Thyroid gland (tissue), 4 donors: ENCODE measurements around the gene RIMBP2. TPM values are rescaled to one million over a fixed set of nuclear protein-coding genes. Genes with fewer than 3 reads are reported as not detected.

Experiments
- DNase-seq, 2 donors: peaks; one replicate each; pipeline ENCODE4 v3.0.0-alpha.2; 2019
- H3K27ac ChIP-seq, 3 donors: fragments of 200-600 bp; sonication (generic); 1 replicate in 2 of 3; 2 replicates in 1 of 3; pipeline ENCODE4 v1.5.1; 2016 to 2019; ENCODE audit warnings: mild to moderate bottlenecking in 1 of 3, moderate library complexity in 1 of 3
- H3K27me3 ChIP-seq: fragments of 200-600 bp; sonication (generic); one replicate; pipeline ENCODE4 v1.5.1; 2019
- H3K36me3 ChIP-seq, 2 donors: fragments of 200-600 bp; sonication (generic); one replicate each; pipeline ENCODE4 v1.5.1; 2016 to 2019
- H3K4me1 ChIP-seq, 2 donors: fragments of 200-600 bp; sonication (generic); one replicate each; pipeline ENCODE4 v1.5.1; 2017 to 2019
- H3K4me3 ChIP-seq, 3 donors: fragments of 200-600 bp; sonication (generic); replicated peaks in 1 of 3; 1 replicate in 2 of 3; 2 replicates in 1 of 3; pipeline ENCODE4 v1.5.1; 2016; ENCODE audit warnings: mild to moderate bottlenecking in 1 of 3
- H3K9me3 ChIP-seq: fragments of 200-600 bp; sonication (generic); one replicate; pipeline ENCODE4 v1.5.1; 2017
- POLR2A ChIP-seq, 2 donors: fragments of 450-650 bp; IDR thresholded peaks; one replicate each; pipeline ENCODE4 v1.6.1; 2017; ENCODE audit warnings: antibody characterized with exemption in 2 of 2, mild to moderate bottlenecking in 2 of 2, moderate library complexity in 1 of 2
- WGBS, 2 donors: methylation state at CpG; one replicate each; pipeline ENCODE4 v1.1.5; 2017; 5-methylcytosine and 5-hydroxymethylcytosine counted together
- intact Hi-C: fragments of 100-400 bp; cut with DNase I; formaldehyde crosslinking; loops from one replicate; pipeline ENCODE4 v1.15.1; 2023
- total RNA-seq, 4 donors: library from RNA; depleted of rRNA; stranded (reverse); fragments of >200 nt; gene quantifications; one replicate each; pipeline ENCODE4 v1.2.3, GENCODE V29; 2016
- TF ChIP-seq, protein P1 (sequence below), 6 experiments: fragments of 200-600 bp in 3 of 6; fragments of 450-650 bp in 3 of 6; sonication (generic) in 3 of 6; IDR thresholded peaks; one replicate each; pipeline ENCODE4 v1.5.1; 2016 to 2019; ENCODE audit warnings: antibody characterized with exemption in 6 of 6, mild to moderate bottlenecking in 2 of 6, inconsistent platforms in 1 of 6, moderate library complexity in 1 of 6

Gene RIMBP2
- total RNA-seq, 4 donors from 2014 or later, result 0.11 to 2.2 (median 0.63) TPM

- Histone ChIP-seq H3K27me3 (no peaks in the 10 kb centered on the region), H3K36me3 (no peaks in the 10 kb centered on the region), H3K4me1 (no peaks in the 10 kb centered on the region), H3K4me3 (no peak overlapping the region), H3K27ac (no peak overlapping the region), H3K9me3 (no peaks in the 10 kb centered on the region)
- DNase-seq, result no peak
- intact Hi-C loops, result no loop called here
- 94 to 97% methylated on average over 9 to 12 of the region's 47 CpGs for WGBS, 2 donors
- TF ChIP-seq, protein P1, sequence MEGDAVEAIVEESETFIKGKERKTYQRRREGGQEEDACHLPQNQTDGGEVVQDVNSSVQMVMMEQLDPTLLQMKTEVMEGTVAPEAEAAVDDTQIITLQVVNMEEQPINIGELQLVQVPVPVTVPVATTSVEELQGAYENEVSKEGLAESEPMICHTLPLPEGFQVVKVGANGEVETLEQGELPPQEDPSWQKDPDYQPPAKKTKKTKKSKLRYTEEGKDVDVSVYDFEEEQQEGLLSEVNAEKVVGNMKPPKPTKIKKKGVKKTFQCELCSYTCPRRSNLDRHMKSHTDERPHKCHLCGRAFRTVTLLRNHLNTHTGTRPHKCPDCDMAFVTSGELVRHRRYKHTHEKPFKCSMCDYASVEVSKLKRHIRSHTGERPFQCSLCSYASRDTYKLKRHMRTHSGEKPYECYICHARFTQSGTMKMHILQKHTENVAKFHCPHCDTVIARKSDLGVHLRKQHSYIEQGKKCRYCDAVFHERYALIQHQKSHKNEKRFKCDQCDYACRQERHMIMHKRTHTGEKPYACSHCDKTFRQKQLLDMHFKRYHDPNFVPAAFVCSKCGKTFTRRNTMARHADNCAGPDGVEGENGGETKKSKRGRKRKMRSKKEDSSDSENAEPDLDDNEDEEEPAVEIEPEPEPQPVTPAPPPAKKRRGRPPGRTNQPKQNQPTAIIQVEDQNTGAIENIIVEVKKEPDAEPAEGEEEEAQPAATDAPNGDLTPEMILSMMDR (IDR thresholded peaks at IDR 0.05), result no peak
- no peak for TF ChIP-seq POLR2A (IDR thresholded peaks at IDR 0.05)
Measured at GRCh38 chr12:130436741-130437501, 279.2 kb downstream of the RIMBP2 start.

DNA sequence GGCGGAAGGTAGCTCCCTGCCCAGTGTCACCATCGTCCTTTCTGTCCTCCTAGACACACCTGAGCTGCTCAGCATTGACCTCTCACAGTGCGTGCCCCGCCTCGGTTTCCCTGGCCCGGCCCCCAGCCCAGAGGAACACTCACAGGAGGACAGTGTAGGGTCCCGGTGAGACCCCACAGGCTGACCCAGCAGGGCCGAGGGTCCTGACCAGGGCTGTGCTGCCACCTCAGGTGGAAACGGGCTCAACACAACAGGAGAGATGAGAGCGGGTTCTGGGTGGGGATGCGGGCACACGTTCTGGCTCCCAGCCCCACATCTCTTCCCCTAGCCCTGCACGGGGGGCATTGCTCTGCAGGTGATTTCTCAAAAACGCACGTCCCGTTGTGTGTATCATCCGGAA lies 280.3 kb downstream of the RIMBP2 start:
- 87 to 91% methylated on average over 15 to 16 of the region's 17 CpGs for WGBS, 2 donors
- H3K9me3 ChIP-seq, result no peaks in the 10 kb centered on the region
- no peaks in the 10 kb centered on the region for H3K4me1 ChIP-seq
- no peak for DNase-seq
- TF ChIP-seq, protein P1 (IDR thresholded peaks at IDR 0.05), result no peak
- no peak for TF ChIP-seq POLR2A (IDR thresholded peaks at IDR 0.05)
- intact Hi-C loops, result no loop called here
- H3K27me3 ChIP-seq, result no peaks in the 10 kb centered on the region
- no peak overlapping the region for H3K27ac ChIP-seq
- no peaks in the 10 kb centered on the region for H3K36me3 ChIP-seq
- no peak overlapping the region for H3K4me3 ChIP-seq

DNA sequence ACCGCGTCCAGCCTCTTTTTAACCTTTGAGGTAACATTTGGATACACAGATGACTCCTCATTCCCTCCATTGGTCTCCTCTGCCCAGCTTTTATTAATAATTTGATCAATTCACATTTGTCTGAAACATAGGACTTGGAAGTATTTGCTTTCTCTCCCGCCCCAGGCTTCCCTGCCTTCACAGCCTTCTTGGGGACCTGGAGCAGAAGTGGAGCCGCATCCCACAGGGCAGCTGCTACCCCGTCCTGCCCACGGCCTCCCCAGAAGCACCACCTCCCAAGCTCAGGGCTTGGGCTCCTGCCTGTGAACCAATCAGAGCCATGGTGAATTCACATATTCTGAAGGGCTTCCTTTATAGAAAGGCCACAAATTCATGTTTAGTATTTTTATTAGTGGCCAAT lies 280.8 kb downstream of the RIMBP2 start:
- intact Hi-C loops, result no loop called here
- no peaks in the 10 kb centered on the region for H3K27me3 ChIP-seq
- H3K9me3 ChIP-seq, result no peaks in the 10 kb centered on the region
- H3K4me1 ChIP-seq, result no peaks in the 10 kb centered on the region
- 91 to 94% methylated on average over 6 of the region's 6 CpGs for WGBS, 2 donors
- H3K27ac ChIP-seq, result no peak overlapping the region
- TF ChIP-seq POLR2A (IDR thresholded peaks at IDR 0.05), result no peak
- TF ChIP-seq, protein P1 (IDR thresholded peaks at IDR 0.05), result no peak
- no peak for DNase-seq
- no peaks in the 10 kb centered on the region for H3K36me3 ChIP-seq
- H3K4me3 ChIP-seq, result no peak overlapping the region

DNA sequence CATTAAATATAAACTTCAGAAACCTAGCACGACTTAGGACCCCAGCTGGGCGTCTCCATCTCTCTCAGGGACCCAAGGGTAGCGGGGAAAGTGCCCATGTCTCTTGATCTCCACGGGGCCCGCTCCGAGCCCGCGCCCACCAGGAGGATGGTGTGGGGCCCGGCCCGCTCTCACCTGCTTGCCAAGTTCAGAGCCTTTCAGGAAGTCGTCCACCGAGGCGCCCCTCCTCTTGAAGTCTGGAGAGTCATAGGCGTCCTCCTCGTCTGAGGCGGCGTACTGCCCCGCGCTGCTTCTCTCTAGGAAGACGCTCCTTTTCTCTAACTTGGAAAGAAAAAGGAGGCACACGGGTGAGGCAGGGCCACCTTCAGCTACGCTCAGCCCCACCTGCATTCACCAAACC lies 281.5 kb downstream of the RIMBP2 start:
- WGBS, 2 donors, result 90 to 93% methylated on average over 22 of the region's 22 CpGs
- no peaks in the 10 kb centered on the region for H3K36me3 ChIP-seq
- DNase-seq, result no peak
- H3K9me3 ChIP-seq, result no peaks in the 10 kb centered on the region
- H3K4me1 ChIP-seq, result no peaks in the 10 kb centered on the region
- TF ChIP-seq, protein P1 (IDR thresholded peaks at IDR 0.05), result no peak
- TF ChIP-seq POLR2A (IDR thresholded peaks at IDR 0.05), result no peak
- H3K27me3 ChIP-seq, result no peaks in the 10 kb centered on the region
- intact Hi-C loops, result no loop called here
- no peak overlapping the region for H3K27ac ChIP-seq
- H3K4me3 ChIP-seq, result no peak overlapping the region

DNA sequence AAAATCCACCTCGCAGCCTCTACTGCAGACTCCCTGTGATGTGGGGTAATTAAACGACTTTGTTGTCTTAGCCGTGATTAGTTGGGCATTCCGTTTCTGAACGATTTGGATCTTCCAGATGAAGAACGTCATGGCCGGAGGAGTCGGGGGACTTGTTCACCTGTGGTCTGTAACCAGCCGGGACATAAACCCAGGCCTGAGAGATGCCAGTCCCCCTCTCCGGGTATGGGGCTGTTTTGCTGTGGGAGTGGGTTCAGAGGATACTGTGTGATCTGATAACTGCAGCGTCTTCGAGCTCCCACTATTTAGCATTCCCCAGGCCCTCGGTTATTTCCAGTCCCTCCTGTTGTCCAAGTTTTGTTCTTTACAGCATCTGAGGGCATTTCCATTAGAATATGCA lies 282.3 kb downstream of the RIMBP2 start:
- no peak for TF ChIP-seq POLR2A (IDR thresholded peaks at IDR 0.05)
- TF ChIP-seq, protein P1 (IDR thresholded peaks at IDR 0.05), result no peak
- Histone ChIP-seq H3K4me3 (no peak overlapping the region), H3K27ac (no peak overlapping the region), H3K4me1 (no peaks in the 10 kb centered on the region), H3K36me3 (no peaks in the 10 kb centered on the region), H3K27me3 (no peaks in the 10 kb centered on the region), H3K9me3 (no peaks in the 10 kb centered on the region)
- no peak for DNase-seq
- 95 to 97% methylated on average over 13 of the region's 13 CpGs for WGBS, 2 donors
- intact Hi-C loops, result no loop called here
